Measurements from ENCODE around the gene PLCH1. TPM values are rescaled to one million over a fixed set of nuclear protein-coding genes. Genes with fewer than 3 reads are reported as not detected.

The PLCH1 gene
- total and polyA plus RNA-seq, 10 of the 15 experiments (the other 5 are each of a cell fraction or from before 2014, with no cell fraction given): 0.03 to 0.22 (median 0.04) TPM; not detected in 5

GRCh38 chr3:155420881-155421486 is 323.9 kb downstream of the PLCH1 start:
- TF ChIP-seq BMI1 (IDR thresholded peaks at IDR 0.05; ENCODE audit: borderline replicate concordance) (no peak), TAF1 (IDR thresholded peaks at IDR 0.05; ENCODE audit: borderline replicate concordance, low read depth, low read length) (no peak), ZNF24 (IDR thresholded peaks at IDR 0.05) (no peak), GABPA (IDR thresholded peaks at IDR 0.05; ENCODE audit: low read depth) (no peak), WRNIP1 (IDR thresholded peaks at IDR 0.05; ENCODE audit: borderline replicate concordance, low read depth, low read length) (no peak), ZBTB40 (IDR thresholded peaks at IDR 0.05; ENCODE audit: borderline replicate concordance) (no peak), KAT2A (conservative IDR thresholded peaks at IDR 0.05; ENCODE audit: control insufficient read depth, low read depth, low read length) (no peak), YBX1 (IDR thresholded peaks at IDR 0.05) (no peak)
- in situ Hi-C loops (cut with MboI): no loop called here
- CTCF ChIA-PET: no interaction called here
- no peak overlapping the region for H2AFZ ChIP-seq (ENCODE audit: control insufficient read depth, low read depth, low read length)
- no peak overlapping the region for H3K27ac ChIP-seq (ENCODE audit: control insufficient read depth, insufficient read depth)
- DNase-seq (ENCODE audit: low read depth, low spot score): no peak
- FAIRE-seq: no peak
- H3K79me2 ChIP-seq (ENCODE audit: control insufficient read depth, insufficient read depth, low read length): no peaks in the 10 kb centered on the region
- SMC1A ChIA-PET (ENCODE audit: uncharacterized antibody, unreplicated experiment): no interaction called here
- H4K20me1 ChIP-seq (ENCODE audit: control insufficient read depth, insufficient read depth): no peaks in the 10 kb centered on the region
- no peak for ATAC-seq
- no peaks in the 10 kb centered on the region for H3K36me3 ChIP-seq (ENCODE audit: control insufficient read depth in 2 of 2, insufficient read depth in 2 of 2, low read length in 1 of 2)
- H3K9ac ChIP-seq (ENCODE audit: control insufficient read depth, insufficient read depth, low read length): no peak overlapping the region
- WGBS (ENCODE audit: insufficient coverage, insufficient replicate concordance, low lambda C conversion rate, missing lambda C conversion rate): 0% methylated on average over 1 of the region's 1 CpG
- H3K4me2 ChIP-seq (ENCODE audit: control insufficient read depth, insufficient read depth): no peak overlapping the region
- no TSS peak for BruUV-seq (replicated peaks)
- no peaks in the 10 kb centered on the region for H3K27me3 ChIP-seq (replicated peaks in 1 of 2; ENCODE audit: control insufficient read depth in 2 of 2, insufficient read depth in 2 of 2, low read length in 1 of 2)
- POLR2A ChIA-PET: no interaction called here
- no peaks in the 10 kb centered on the region for H3K9me3 ChIP-seq (replicated peaks; ENCODE audit: control insufficient read depth, insufficient read depth, low read length)
- no peak overlapping the region for H3K4me3 ChIP-seq
- intact Hi-C loops (cut with micrococcal nuclease; ENCODE audit: unreplicated experiment): no loop called here
- H3K4me1 ChIP-seq (ENCODE audit: control insufficient read depth, insufficient read depth, low read length): no peaks in the 10 kb centered on the region
- RAD21 ChIA-PET (ENCODE audit: unreplicated experiment): no interaction called here
